SK-N-SH (cell line): ENCODE data around the gene CPPED1.

Source experiments
- TAF1 ChIP-seq: IDR thresholded peaks from 2 replicates; pipeline ENCODE4 v1.6.1; 2012; ENCODE audit warnings: low read depth, mild to moderate bottlenecking, low read length, moderate library complexity, borderline replicate concordance
- TF ChIP-seq, protein P1 (sequence below): fragments of 200-600 bp; sonication (generic); IDR thresholded peaks from 2 replicates; pipeline ENCODE4 v1.6.1; 2017; ENCODE audit warnings: antibody characterized with exemption, mild to moderate bottlenecking, moderate library complexity

DNA sequence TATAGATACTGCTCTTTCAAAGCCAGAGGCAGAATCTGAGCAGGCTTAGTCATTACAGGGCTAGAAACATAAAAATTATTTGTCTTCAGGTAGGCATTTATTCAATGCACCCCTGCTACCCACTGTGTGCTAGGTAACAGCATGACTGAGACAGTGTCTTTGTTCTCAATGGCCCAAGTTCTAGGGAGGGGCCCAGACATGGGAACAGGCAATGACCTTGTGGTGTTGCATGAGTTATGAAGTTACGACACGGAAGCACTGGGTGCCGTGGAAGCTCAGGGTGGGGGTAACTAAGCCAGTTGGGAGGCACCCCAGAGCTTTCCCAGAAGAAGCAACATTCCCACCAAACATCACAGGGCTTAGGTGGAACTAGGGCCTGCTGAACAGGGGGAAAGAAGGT, 87.0 kb downstream of the CPPED1 start:
- no peak for TF ChIP-seq TAF1
- TF ChIP-seq, protein P1, sequence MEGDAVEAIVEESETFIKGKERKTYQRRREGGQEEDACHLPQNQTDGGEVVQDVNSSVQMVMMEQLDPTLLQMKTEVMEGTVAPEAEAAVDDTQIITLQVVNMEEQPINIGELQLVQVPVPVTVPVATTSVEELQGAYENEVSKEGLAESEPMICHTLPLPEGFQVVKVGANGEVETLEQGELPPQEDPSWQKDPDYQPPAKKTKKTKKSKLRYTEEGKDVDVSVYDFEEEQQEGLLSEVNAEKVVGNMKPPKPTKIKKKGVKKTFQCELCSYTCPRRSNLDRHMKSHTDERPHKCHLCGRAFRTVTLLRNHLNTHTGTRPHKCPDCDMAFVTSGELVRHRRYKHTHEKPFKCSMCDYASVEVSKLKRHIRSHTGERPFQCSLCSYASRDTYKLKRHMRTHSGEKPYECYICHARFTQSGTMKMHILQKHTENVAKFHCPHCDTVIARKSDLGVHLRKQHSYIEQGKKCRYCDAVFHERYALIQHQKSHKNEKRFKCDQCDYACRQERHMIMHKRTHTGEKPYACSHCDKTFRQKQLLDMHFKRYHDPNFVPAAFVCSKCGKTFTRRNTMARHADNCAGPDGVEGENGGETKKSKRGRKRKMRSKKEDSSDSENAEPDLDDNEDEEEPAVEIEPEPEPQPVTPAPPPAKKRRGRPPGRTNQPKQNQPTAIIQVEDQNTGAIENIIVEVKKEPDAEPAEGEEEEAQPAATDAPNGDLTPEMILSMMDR: no peak
